ENCODE measurements around the gene C2orf72.

DNA sequence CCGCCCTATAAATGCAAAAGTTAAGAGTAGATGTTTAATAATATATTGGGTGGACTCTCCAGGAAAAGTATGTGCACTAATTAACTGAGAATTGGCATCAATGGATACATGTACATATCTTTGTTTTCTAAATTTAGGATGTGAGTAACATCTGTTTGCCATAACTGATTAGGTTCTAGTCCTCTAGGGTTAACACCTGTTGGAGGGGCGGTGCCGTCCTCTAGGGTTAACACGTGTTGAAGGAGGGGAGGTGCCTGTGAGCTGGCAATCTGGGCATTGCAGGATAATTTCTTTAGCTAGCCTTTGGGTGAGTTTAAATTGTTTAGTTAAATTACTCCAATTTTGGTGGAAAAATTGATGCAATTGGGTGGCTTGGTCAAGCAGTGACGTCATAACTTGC, 56.6 kb downstream of the C2orf72 start:
- TF ChIP-seq, protein P1, sequence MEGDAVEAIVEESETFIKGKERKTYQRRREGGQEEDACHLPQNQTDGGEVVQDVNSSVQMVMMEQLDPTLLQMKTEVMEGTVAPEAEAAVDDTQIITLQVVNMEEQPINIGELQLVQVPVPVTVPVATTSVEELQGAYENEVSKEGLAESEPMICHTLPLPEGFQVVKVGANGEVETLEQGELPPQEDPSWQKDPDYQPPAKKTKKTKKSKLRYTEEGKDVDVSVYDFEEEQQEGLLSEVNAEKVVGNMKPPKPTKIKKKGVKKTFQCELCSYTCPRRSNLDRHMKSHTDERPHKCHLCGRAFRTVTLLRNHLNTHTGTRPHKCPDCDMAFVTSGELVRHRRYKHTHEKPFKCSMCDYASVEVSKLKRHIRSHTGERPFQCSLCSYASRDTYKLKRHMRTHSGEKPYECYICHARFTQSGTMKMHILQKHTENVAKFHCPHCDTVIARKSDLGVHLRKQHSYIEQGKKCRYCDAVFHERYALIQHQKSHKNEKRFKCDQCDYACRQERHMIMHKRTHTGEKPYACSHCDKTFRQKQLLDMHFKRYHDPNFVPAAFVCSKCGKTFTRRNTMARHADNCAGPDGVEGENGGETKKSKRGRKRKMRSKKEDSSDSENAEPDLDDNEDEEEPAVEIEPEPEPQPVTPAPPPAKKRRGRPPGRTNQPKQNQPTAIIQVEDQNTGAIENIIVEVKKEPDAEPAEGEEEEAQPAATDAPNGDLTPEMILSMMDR (IDR thresholded peaks at IDR 0.05): no peak
- no peak for TF ChIP-seq POLR2A (IDR thresholded peaks at IDR 0.05)
